ENCODE results near the gene SOX8. TPM values are rescaled to one million over a fixed set of nuclear protein-coding genes. Genes with fewer than 3 reads are reported as not detected.

Gene SOX8
- total RNA-seq, 1 donor from 2014 or later, result 1.2 TPM

DNA sequence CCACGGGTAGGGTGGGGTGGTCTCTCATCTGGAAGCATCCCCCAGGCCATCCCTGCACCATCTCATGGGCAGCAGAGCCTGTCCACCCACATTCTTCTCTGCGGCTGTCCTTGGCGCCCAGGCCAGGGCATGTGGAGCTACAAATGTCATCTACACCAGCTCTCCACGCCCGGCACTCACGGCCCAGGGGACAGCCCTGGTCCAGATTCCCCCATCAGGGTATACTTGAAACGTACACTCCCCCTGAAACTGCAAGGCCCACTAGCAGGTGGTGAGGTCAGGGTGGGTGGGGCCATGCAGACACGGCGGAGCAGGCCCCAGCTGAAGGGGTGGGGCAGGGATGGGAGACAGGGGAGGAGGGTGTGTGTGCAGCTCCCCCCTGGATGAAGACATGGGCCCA lies 3.2 kb upstream of the SOX8 start:
- Mint-ChIP-seq H3K27ac (no peak overlapping the region), H3K36me3 (ENCODE audit: low read depth) (no peaks in the 10 kb centered on the region), H3K4me1 (ENCODE audit: low read depth) (no peaks in the 10 kb centered on the region), H3K27me3 (ENCODE audit: low read depth) (peaks cover 22% of the 10 kb centered on the region), H3K9me3 (no peaks in the 10 kb centered on the region), H3K4me3 (ENCODE audit: low read depth) (no peak overlapping the region)
- intact Hi-C loops (cut with micrococcal nuclease), result no loop called here
- no peak for DNase-seq (ENCODE audit: low spot score)

DNA sequence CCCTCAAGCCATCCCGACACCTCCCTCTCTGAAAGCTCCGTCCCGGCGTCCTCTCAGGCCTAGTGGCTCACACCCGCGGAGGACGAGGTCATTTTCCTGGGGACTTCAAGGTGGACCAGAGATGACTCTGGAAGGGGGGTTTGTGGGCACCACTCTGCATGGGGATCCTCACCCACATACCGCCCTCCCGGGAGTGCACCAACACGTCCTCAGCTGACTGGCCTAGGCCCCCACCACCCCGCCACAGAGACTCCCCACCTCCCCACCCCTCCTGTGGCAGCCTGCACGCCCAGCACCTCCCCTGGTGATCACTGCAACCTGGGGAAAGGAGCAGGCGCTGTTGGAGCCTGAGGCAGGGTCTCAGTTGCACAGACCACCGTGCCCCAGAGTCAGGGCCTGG lies 2.4 kb upstream of the SOX8 start:
- DNase-seq (ENCODE audit: low spot score), result no peak
- H3K27me3 Mint-ChIP-seq (ENCODE audit: low read depth), result peaks cover 22% of the 10 kb centered on the region
- no peaks in the 10 kb centered on the region for H3K36me3 Mint-ChIP-seq (ENCODE audit: low read depth)
- H3K4me1 Mint-ChIP-seq (ENCODE audit: low read depth), result no peaks in the 10 kb centered on the region
- no peak overlapping the region for H3K4me3 Mint-ChIP-seq (ENCODE audit: low read depth)
- H3K27ac Mint-ChIP-seq, result no peak overlapping the region
- H3K9me3 Mint-ChIP-seq, result no peaks in the 10 kb centered on the region
- intact Hi-C loops (cut with micrococcal nuclease), result no loop called here

DNA sequence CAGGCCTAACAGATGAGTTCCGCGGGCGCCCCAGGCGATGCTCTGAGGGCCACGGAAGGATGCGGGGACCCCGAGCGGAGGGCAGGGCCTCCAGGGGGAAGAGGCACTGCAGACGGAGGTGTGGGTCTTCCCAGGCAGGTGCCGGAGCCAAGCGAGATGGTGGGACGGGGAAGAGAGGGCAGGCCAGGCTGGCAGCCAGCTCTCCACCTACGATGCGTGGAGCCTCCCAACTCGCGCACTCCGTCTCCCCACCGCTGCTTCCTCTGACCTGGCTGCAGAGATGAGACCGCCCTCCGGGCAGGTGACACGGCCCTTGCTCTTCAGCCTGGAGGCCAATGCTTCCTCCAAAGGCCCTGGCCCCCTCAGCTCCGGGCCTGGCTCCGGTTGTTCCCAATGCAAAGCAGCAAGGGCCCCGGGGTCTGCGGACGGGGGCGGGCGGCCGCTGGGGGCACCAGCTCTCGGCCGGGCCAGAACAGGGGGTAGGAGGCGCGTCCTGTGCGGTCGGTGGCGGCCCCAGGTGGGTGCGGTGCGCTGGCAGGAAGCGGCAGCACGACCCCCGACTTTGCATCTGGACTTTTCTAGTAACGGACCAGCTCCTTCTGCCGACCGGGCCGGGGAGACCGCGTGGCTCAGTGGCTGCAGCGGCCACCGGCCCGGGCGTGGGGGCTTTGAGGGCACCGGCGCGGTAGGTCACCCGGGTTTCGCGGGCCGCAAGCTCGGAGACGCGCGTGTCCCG lies 1.5 kb upstream of the SOX8 start:
- Mint-ChIP-seq H3K27me3 (ENCODE audit: low read depth) (peaks cover 22% of the 10 kb centered on the region), H3K27ac (no peak overlapping the region), H3K36me3 (ENCODE audit: low read depth) (no peaks in the 10 kb centered on the region), H3K9me3 (no peaks in the 10 kb centered on the region), H3K4me1 (ENCODE audit: low read depth) (no peaks in the 10 kb centered on the region), H3K4me3 (ENCODE audit: low read depth) (no peak overlapping the region)
- intact Hi-C loops (cut with micrococcal nuclease), result no loop called here
- DNase-seq (ENCODE audit: low spot score), result no peak

DNA sequence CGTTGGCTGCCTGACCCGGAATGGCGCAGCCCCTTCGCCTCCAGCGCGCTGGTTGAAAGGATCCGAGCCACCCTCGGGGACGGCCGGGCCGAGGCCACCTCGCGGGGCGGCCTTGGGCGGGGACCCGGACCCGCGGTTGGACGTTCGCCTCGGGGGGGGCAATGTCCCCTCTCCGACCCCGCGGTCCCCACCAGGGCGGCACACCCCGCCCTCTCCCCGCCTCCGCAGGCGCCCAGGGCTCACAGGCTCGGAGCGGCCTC lies 1.0 kb upstream of the SOX8 start:
- intact Hi-C loops (cut with micrococcal nuclease), result no loop called here
- Mint-ChIP-seq H3K9me3 (no peaks in the 10 kb centered on the region), H3K27me3 (ENCODE audit: low read depth) (peaks cover 22% of the 10 kb centered on the region), H3K4me3 (ENCODE audit: low read depth) (no peak overlapping the region), H3K4me1 (ENCODE audit: low read depth) (no peaks in the 10 kb centered on the region), H3K36me3 (ENCODE audit: low read depth) (no peaks in the 10 kb centered on the region), H3K27ac (no peak overlapping the region)
- DNase-seq (ENCODE audit: low spot score), result no peak

DNA sequence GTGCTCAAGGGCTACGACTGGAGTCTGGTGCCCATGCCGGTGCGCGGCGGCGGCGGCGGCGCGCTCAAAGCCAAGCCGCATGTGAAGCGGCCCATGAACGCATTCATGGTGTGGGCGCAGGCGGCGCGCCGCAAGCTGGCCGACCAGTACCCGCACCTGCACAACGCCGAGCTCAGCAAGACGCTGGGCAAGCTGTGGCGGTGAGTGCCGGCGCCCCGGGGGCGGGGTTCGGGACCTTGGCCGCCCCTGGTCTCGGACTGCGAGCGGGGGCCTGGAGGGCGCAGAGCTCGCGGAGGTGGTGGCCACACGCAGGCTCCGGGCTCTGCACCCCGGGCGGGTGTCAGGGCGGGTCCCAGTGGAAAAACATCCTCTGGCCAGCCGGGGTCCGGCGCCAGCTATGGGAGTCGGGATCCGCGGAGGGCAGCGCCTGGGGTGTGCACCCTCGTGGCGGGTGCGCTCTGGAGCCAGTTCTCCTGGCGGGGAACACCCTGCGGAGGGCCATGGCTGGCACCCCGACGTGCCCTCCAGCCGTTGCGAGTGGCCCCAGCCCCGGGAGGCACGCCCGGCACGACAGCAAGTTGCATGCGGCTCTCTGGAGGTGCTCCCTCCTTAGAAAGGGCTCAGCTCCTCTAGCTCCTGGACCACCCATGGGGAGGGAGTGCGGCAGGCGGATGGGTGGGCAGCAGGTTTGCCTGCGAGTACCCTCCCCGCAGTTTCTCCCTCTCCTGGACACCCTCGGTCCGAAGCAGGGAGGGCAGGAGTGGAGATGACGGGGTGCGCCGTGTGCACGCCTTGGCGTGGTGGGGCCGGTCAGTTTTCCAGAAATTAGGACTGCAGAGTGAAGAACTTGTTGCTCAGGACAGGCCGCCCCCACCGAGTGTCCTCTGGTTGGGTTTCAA lies 824 bp downstream of the SOX8 start:
- H3K27me3 Mint-ChIP-seq (ENCODE audit: low read depth), result peaks cover 22% of the 10 kb centered on the region
- no peaks in the 10 kb centered on the region for H3K36me3 Mint-ChIP-seq (ENCODE audit: low read depth)
- H3K4me1 Mint-ChIP-seq (ENCODE audit: low read depth), result no peaks in the 10 kb centered on the region
- intact Hi-C loops (cut with micrococcal nuclease), result no loop called here
- H3K27ac Mint-ChIP-seq, result no peak overlapping the region
- H3K9me3 Mint-ChIP-seq, result no peaks in the 10 kb centered on the region
- peak overlapping the region; percentile 51 for H3K4me3 Mint-ChIP-seq (ENCODE audit: low read depth)
- DNase-seq (ENCODE audit: low spot score), result no peak

DNA sequence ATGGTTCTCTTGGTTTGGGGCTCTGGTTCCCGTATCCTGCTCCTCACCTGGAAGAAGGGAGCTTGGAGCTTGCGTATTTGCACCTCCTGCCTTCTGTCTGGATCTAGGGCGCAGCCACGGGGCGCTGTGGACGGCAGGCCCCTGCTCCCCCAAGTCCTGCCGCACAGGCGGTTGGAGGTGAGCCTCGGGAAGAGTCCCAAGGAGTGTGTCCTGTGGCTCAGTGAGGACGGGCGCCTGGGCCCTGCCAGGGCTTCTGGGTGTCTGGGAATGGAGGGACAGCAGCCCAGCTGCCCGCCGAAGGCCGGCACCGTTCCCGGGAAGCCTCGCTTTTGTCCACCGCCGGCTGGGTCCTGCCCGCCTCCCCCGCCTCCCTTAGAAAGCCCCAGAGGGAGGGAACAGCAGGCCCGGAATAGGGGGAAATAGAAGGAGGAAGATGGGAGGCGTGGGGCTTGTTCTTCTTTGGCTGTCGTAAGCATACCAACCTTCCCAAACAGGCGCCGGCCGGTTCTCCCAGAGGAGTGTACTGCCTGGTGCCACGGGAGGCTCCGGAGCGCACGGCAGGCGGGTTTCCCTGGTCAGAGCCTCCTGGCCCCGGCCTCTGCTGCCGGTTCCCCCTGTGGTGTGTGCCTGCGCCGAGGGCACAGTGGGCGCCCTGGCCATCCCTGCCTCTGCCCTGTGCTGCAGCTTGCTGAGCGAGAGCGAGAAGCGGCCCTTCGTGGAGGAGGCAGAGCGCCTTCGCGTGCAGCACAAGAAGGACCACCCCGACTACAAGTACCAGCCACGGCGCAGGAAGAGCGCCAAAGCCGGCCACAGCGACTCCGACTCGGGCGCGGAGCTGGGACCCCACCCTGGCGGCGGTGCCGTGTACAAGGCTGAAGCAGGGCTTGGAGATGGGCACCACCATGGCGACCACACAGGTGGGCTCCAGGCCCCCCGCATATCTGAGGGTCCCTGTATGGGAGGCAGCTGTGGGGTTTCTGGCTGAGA lies 1.8 kb downstream of the SOX8 start:
- H3K27ac Mint-ChIP-seq, result no peak overlapping the region
- peaks cover 16% of the 10 kb centered on the region for H3K27me3 Mint-ChIP-seq (ENCODE audit: low read depth)
- intact Hi-C loops (cut with micrococcal nuclease), result no loop called here
- no peaks in the 10 kb centered on the region for H3K36me3 Mint-ChIP-seq (ENCODE audit: low read depth)
- no peaks in the 10 kb centered on the region for H3K4me1 Mint-ChIP-seq (ENCODE audit: low read depth)
- no peak for DNase-seq (ENCODE audit: low spot score)
- H3K9me3 Mint-ChIP-seq, result no peaks in the 10 kb centered on the region
- H3K4me3 Mint-ChIP-seq (ENCODE audit: low read depth), result peak overlapping the region; percentile 51

DNA sequence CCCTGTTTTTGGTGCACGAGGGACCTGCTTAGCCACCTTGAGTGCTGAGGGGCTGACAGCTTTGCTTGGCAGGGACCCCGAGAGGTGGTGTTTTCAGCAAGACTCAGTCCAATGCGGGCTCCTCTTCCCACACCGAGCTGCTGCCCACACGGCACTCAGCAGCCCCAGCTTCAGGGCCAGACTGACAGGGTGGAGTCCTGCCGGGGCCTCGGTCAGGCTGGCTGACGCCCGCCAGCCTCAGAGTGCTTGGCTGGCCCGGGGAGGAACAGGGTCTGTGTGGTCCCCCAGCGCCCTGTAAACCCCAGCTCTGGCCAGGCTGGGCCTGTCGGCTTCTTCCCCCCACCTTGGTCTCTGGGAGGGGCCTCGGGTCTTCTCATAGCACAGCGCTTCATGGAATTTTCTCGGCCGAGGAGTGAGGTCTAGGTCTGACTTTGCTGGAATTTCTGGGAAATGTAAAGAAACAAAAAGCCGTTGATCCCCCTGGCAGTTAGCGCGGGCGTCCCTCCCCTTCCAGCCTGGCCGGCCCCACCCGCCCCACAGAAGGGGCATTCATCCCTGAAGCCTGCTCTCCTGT lies 2.6 kb downstream of the SOX8 start:
- Mint-ChIP-seq H3K4me1 (ENCODE audit: low read depth) (no peaks in the 10 kb centered on the region), H3K9me3 (no peaks in the 10 kb centered on the region), H3K27ac (no peak overlapping the region), H3K27me3 (ENCODE audit: low read depth) (peaks cover 15% of the 10 kb centered on the region), H3K36me3 (ENCODE audit: low read depth) (no peaks in the 10 kb centered on the region), H3K4me3 (ENCODE audit: low read depth) (no peak overlapping the region)
- intact Hi-C loops (cut with micrococcal nuclease), result no loop called here
- no peak for DNase-seq (ENCODE audit: low spot score)

DNA sequence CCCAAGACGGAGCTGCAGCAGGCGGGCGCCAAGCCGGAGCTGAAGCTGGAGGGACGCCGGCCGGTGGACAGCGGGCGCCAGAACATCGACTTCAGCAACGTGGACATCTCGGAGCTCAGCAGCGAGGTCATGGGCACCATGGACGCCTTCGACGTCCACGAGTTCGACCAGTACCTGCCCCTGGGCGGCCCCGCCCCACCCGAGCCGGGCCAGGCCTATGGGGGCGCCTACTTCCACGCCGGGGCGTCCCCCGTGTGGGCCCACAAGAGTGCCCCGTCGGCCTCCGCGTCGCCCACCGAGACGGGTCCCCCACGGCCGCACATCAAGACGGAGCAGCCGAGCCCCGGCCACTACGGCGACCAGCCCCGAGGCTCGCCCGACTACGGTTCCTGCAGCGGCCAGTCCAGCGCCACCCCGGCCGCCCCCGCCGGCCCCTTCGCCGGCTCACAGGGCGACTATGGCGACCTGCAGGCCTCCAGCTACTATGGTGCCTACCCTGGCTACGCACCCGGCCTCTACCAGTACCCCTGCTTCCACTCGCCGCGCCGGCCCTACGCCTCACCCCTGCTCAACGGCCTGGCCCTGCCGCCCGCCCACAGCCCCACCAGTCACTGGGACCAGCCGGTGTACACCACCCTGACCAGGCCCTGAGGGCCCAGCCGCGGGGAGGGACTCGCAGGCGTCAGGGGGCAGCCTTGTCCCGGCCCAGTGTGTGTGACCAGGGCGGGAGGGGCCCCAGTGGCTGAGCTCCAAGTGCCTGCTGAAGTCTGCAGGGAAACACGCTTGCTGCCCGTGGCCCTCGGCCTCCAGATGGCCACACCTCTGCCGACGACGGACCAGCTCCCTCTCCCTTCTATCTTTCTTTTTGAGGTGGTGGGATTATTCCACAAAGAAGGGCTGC lies 3.4 kb downstream of the SOX8 start:
- DNase-seq (ENCODE audit: low spot score), result no peak
- H3K27me3 Mint-ChIP-seq (ENCODE audit: low read depth), result peaks cover 10% of the 10 kb centered on the region
- H3K36me3 Mint-ChIP-seq (ENCODE audit: low read depth), result no peaks in the 10 kb centered on the region
- no peak overlapping the region for H3K27ac Mint-ChIP-seq
- no peaks in the 10 kb centered on the region for H3K9me3 Mint-ChIP-seq
- no peaks in the 10 kb centered on the region for H3K4me1 Mint-ChIP-seq (ENCODE audit: low read depth)
- H3K4me3 Mint-ChIP-seq (ENCODE audit: low read depth), result no peak overlapping the region
- intact Hi-C loops (cut with micrococcal nuclease), result no loop called here

DNA sequence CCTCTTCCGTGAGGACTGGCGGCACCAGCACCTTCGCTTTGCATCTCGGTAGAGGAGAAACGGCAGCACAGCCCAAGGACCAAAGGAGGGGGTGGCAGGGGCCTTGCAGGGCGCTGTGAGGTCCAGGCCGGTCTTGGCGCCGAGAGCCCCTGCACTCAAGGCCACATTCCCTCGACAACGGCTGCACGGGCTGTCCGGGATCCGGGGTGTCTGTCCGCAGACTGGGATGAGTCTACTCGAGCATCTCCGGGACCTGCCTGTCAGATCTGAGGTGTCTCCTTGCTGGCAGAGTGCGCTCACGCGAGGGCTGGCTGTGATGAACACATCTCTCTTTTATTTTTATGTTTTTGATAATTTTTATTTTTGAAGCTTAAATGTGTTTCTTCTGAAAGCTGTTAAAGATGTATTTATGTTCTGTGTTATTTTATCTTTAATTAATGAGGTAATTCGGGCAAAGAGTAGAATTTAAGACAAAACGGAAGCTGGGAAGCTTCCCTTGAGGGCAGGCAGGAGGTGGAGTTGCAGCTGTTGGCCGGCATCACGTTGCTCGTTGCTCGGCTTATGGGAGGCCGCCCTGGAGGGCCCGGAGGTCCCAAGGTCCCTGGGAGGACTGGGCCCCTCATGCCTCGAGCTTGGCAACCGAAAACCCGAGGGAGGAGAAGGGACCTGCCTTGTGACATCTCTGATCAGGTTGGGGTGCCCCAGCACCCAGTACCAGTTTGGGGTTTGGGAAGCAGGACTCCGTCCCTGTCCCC lies 4.3 kb downstream of the SOX8 start:
- Mint-ChIP-seq H3K36me3 (ENCODE audit: low read depth) (no peaks in the 10 kb centered on the region), H3K4me3 (ENCODE audit: low read depth) (no peak overlapping the region), H3K9me3 (no peaks in the 10 kb centered on the region), H3K27me3 (ENCODE audit: low read depth) (peaks cover 10% of the 10 kb centered on the region), H3K27ac (no peak overlapping the region), H3K4me1 (ENCODE audit: low read depth) (no peaks in the 10 kb centered on the region)
- intact Hi-C loops (cut with micrococcal nuclease), result no loop called here
- DNase-seq (ENCODE audit: low spot score), result no peak

DNA sequence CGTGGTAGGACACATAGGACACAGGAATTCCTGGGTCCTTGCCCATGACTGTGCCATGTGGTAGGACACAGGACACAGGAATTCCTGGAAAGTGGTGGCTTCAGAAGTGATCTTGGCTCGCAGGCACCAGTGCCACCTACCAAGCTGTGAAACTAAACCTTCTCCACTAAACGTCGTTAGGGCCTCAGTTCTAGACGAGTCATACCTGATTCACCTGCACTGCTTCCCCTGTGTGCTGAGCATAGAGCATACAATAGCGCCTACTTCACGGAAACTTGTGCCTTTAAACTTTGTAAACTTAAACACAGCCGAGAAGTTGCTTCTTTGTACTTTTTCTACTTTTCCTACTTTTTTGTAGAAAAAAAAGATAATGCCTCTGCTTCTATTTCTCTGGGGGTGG lies 4.8 kb downstream of the SOX8 start:
- H3K4me3 Mint-ChIP-seq (ENCODE audit: low read depth), result no peak overlapping the region
- H3K4me1 Mint-ChIP-seq (ENCODE audit: low read depth), result no peaks in the 10 kb centered on the region
- peaks cover 8% of the 10 kb centered on the region for H3K27me3 Mint-ChIP-seq (ENCODE audit: low read depth)
- no peak for DNase-seq (ENCODE audit: low spot score)
- no peaks in the 10 kb centered on the region for H3K36me3 Mint-ChIP-seq (ENCODE audit: low read depth)
- intact Hi-C loops (cut with micrococcal nuclease), result no loop called here
- H3K27ac Mint-ChIP-seq, result no peak overlapping the region
- H3K9me3 Mint-ChIP-seq, result no peaks in the 10 kb centered on the region

DNA sequence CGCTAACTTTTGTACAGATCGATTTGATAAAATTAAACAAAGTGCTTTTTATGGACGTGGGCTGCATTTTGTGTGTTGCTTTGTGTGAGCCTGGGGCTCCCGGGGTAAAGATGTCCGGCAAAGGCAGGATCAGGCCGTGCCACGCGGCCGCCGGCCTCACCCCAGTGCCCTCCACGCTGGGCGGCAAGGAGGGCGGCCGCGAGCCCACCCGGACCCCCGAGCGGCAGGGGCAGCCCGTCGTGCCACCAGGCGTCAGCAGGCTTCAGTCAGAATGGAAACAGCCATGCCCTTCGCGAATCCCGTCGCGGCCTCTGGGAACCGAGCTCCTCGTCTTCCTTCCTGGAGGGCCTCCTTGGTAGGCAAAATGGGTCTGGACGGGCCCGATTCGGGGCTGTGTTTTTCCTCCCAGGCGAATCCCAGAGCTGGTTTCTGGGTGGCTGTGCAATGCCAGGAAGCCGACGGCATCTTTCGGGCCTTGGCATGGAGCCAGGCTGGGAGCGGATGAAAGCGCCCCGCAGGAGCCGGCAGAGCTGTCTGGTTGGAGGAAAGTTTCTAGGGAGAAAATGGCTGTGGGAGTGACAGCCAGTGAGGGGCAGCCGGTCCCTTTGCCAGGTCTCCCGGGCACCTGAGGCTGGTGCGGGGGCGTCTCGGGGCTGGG lies 5.5 kb downstream of the SOX8 start:
- Mint-ChIP-seq H3K4me3 (ENCODE audit: low read depth) (no peak overlapping the region), H3K27ac (no peak overlapping the region), H3K36me3 (ENCODE audit: low read depth) (no peaks in the 10 kb centered on the region), H3K27me3 (ENCODE audit: low read depth) (peaks cover 8% of the 10 kb centered on the region), H3K4me1 (ENCODE audit: low read depth) (no peaks in the 10 kb centered on the region), H3K9me3 (no peaks in the 10 kb centered on the region)
- no peak for DNase-seq (ENCODE audit: low spot score)
- intact Hi-C loops (cut with micrococcal nuclease), result no loop called here
